ENCODE results near the gene MUSK. TPM values are rescaled to one million over a fixed set of nuclear protein-coding genes. Genes with fewer than 3 reads are reported as not detected.

Gene MUSK
- total RNA-seq, 1 experiment from 2014 or later = not detected

DNA sequence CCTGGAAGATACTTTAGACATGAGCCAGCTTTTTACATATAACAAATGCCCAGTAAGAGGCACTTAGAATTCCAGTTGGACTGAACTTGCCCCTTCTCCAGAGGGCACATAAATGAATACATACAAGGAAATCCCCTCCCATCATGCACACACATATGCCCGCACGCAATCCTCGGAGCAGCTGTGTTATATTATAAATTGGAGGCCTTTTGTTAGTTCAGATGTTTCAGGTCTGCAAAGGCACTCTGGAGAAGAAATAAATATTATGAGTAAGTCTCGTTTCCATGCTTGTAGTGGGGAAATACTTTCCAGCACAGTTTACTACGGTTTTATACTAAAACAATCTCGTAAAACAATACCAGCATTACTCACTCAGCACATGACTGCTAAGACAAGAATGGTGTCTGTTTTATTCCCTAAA, 17.6 kb upstream of the MUSK start:
- no peak overlapping the region for H3K27ac ChIP-seq (ENCODE audit: low read length)
- BruUV-seq (replicated peaks) = no TSS peak
- ATAC-seq = no peak
- no peaks in the 10 kb centered on the region for H3K27me3 ChIP-seq (ENCODE audit: control insufficient read depth, insufficient read depth, low read length)
- TF ChIP-seq, protein P1, sequence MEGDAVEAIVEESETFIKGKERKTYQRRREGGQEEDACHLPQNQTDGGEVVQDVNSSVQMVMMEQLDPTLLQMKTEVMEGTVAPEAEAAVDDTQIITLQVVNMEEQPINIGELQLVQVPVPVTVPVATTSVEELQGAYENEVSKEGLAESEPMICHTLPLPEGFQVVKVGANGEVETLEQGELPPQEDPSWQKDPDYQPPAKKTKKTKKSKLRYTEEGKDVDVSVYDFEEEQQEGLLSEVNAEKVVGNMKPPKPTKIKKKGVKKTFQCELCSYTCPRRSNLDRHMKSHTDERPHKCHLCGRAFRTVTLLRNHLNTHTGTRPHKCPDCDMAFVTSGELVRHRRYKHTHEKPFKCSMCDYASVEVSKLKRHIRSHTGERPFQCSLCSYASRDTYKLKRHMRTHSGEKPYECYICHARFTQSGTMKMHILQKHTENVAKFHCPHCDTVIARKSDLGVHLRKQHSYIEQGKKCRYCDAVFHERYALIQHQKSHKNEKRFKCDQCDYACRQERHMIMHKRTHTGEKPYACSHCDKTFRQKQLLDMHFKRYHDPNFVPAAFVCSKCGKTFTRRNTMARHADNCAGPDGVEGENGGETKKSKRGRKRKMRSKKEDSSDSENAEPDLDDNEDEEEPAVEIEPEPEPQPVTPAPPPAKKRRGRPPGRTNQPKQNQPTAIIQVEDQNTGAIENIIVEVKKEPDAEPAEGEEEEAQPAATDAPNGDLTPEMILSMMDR (IDR thresholded peaks at IDR 0.05) = no peak
- TF ChIP-seq TCF7L2 (IDR thresholded peaks at IDR 0.05; ENCODE audit: low read depth, low read length) = no peak
- no peak for TF ChIP-seq SIN3A (IDR thresholded peaks at IDR 0.05; ENCODE audit: borderline replicate concordance, insufficient read depth, low read depth, low read length)
- no peak for TF ChIP-seq POLR2AphosphoS5 (IDR thresholded peaks at IDR 0.05; ENCODE audit: low read depth, low read length)
- H3K4me1 ChIP-seq (ENCODE audit: control insufficient read depth, insufficient read depth, low read length) = no peaks in the 10 kb centered on the region
- CTCF ChIA-PET = no interaction called here
- in situ Hi-C loops (cut with HindIII; ENCODE audit: low pct_unique_long_range_greater_than_20kb, low sequenced_read_pairs) (no loop called here), intact Hi-C loops (cut with micrococcal nuclease; ENCODE audit: unreplicated experiment) (no loop called here)
- no peaks in the 10 kb centered on the region for H3K36me3 ChIP-seq (ENCODE audit: control insufficient read depth, insufficient read depth, low read length)
- no peak for DNase-seq (ENCODE audit: low read depth, low spot score)
- POLR2A ChIA-PET = no interaction called here
- no peak overlapping the region for H3K4me3 ChIP-seq (ENCODE audit: low read depth in 2 of 2, low read length in 2 of 2)
- H3K9me3 ChIP-seq (ENCODE audit: control insufficient read depth, insufficient read depth, low read depth, low read length) = no peaks in the 10 kb centered on the region

DNA sequence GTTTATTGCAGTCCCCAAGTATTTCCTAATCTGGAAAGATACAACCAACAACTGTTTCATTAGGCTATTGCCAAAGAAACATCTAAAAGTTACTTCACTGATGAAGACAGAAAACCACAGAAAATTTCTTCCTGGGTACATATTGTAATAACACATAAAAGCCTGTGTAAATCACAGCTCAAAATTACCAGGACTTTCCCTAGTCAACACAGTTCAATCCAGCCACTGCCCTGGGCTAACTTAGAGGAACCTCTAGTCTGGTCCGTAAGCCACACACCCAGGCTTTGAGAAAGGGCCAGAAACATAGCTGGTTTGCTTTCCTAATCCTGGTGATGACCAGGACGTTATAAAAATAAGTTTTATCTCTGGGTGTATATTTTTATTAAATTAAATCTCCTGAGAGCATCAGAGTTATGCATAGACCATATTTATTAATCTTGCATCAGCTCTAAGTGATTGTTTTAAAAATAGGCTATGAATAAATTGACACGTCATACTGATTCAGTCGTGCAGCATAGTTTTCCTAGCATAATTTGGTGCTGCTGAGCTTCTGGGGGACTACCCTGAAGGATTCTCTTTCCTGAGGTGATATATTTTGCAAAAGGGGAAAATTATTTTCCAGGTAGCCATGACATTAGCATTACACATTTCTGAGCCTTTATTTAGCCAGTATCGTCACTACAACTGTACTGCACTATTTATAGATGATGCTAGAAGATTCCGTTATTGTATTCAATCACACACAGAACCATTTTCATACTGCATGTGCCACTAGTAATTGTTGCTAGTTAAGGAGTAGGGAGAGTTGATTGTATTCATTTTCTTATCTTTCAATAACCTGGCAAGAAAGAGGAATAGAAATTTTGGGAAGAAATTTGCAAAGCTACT, 12.6 kb upstream of the MUSK start:
- intact Hi-C loops (cut with micrococcal nuclease; ENCODE audit: unreplicated experiment) = no loop called here

More for the DNA sequence above, 12.6 kb upstream of the MUSK start:
- BruUV-seq (replicated peaks) = no TSS peak
- in situ Hi-C loops (cut with HindIII; ENCODE audit: low pct_unique_long_range_greater_than_20kb, low sequenced_read_pairs) = no loop called here
- ATAC-seq (no peak), DNase-seq (ENCODE audit: low read depth, low spot score) (no peak)
- ChIA-PET POLR2A (no interaction called here), CTCF (no interaction called here)
- H3K4me3 ChIP-seq (ENCODE audit: low read depth in 2 of 2, low read length in 2 of 2) = no peak overlapping the region
- no peaks in the 10 kb centered on the region for H3K4me1 ChIP-seq (ENCODE audit: control insufficient read depth, insufficient read depth, low read length)
- H3K36me3 ChIP-seq (ENCODE audit: control insufficient read depth, insufficient read depth, low read length) = no peaks in the 10 kb centered on the region
- no peak overlapping the region for H3K27ac ChIP-seq (ENCODE audit: low read length)
- no peaks in the 10 kb centered on the region for H3K27me3 ChIP-seq (ENCODE audit: control insufficient read depth, insufficient read depth, low read length)
- no peaks in the 10 kb centered on the region for H3K9me3 ChIP-seq (ENCODE audit: control insufficient read depth, insufficient read depth, low read depth, low read length)
- TF ChIP-seq TCF7L2 (IDR thresholded peaks at IDR 0.05; ENCODE audit: low read depth, low read length) (no peak), SIN3A (IDR thresholded peaks at IDR 0.05; ENCODE audit: borderline replicate concordance, insufficient read depth, low read depth, low read length) (no peak), POLR2AphosphoS5 (IDR thresholded peaks at IDR 0.05; ENCODE audit: low read depth, low read length) (no peak)
- TF ChIP-seq, protein P2, sequence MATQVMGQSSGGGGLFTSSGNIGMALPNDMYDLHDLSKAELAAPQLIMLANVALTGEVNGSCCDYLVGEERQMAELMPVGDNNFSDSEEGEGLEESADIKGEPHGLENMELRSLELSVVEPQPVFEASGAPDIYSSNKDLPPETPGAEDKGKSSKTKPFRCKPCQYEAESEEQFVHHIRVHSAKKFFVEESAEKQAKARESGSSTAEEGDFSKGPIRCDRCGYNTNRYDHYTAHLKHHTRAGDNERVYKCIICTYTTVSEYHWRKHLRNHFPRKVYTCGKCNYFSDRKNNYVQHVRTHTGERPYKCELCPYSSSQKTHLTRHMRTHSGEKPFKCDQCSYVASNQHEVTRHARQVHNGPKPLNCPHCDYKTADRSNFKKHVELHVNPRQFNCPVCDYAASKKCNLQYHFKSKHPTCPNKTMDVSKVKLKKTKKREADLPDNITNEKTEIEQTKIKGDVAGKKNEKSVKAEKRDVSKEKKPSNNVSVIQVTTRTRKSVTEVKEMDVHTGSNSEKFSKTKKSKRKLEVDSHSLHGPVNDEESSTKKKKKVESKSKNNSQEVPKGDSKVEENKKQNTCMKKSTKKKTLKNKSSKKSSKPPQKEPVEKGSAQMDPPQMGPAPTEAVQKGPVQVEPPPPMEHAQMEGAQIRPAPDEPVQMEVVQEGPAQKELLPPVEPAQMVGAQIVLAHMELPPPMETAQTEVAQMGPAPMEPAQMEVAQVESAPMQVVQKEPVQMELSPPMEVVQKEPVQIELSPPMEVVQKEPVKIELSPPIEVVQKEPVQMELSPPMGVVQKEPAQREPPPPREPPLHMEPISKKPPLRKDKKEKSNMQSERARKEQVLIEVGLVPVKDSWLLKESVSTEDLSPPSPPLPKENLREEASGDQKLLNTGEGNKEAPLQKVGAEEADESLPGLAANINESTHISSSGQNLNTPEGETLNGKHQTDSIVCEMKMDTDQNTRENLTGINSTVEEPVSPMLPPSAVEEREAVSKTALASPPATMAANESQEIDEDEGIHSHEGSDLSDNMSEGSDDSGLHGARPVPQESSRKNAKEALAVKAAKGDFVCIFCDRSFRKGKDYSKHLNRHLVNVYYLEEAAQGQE (IDR thresholded peaks at IDR 0.05; ENCODE audit: insufficient read depth in 1 of 2, low read depth in 2 of 2, low read length in 1 of 2) = no peak
- TF ChIP-seq, protein P1 (IDR thresholded peaks at IDR 0.05) = no peak

Data from Panc1 (cell line).